Adrenal gland (tissue), 5 donors: ENCODE data around the gene LSM10.

ENCODE experiments used
- CTCF ChIP-seq, 6 experiments: fragments of 450-650 bp in 4 of 6; fragments of 200-600 bp in 2 of 6; sonication (generic) in 1 of 6; IDR thresholded peaks; 1 replicate in 5 of 6; 2 replicates in 1 of 6; pipeline versions ENCODE4 v1.5.1 to v1.8.0; 2016 to 2021; ENCODE audit warnings: antibody characterized with exemption in 6 of 6, mild to moderate bottlenecking in 2 of 6, moderate library complexity in 1 of 6
- POLR2A ChIP-seq, 2 donors: fragments of 450-650 bp; IDR thresholded peaks; one replicate each; pipeline ENCODE4 v1.6.1; 2017; ENCODE audit warnings: antibody characterized with exemption in 2 of 2, mild to moderate bottlenecking in 2 of 2, moderate library complexity in 1 of 2
- donor health status: DM: no; HTN: no; CAD: no.

- TF ChIP-seq CTCF (IDR thresholded peaks at IDR 0.05), result no peak
- no peak for TF ChIP-seq POLR2A (IDR thresholded peaks at IDR 0.05)
Observed at GRCh38 chr1:36432616-36433015, 34.9 kb upstream of the LSM10 start.
